Colonic mucosa (tissue), 4 donors: ENCODE measurements around the gene CDC42BPG. TPM values are rescaled to one million over a fixed set of nuclear protein-coding genes. Genes with fewer than 3 reads are reported as not detected.
A peak's percentile ranks its signal among the peaks of the same experiment; 100 is the strongest.

ENCODE experiments used
- DNase-seq: peaks from one replicate; pipeline ENCODE4 v3.0.0-alpha.2; 2020
- H3K27ac ChIP-seq: fragments of 200-600 bp; one replicate; pipeline ENCODE4 v1.8.0; 2021
- H3K27me3 ChIP-seq: fragments of 200-600 bp; one replicate; pipeline ENCODE4 v1.8.0; 2021
- H3K36me3 ChIP-seq: fragments of 200-600 bp; one replicate; pipeline ENCODE4 v1.8.0; 2021
- H3K4me1 ChIP-seq: fragments of 200-600 bp; one replicate; pipeline ENCODE4 v1.8.0; 2021; ENCODE audit warnings: mild to moderate bottlenecking
- H3K4me3 ChIP-seq: fragments of 200-600 bp; one replicate; pipeline ENCODE4 v1.8.0; 2021
- H3K9ac ChIP-seq, 2 donors: one replicate each; pipeline ENCODE4 v1.7.0; 2013; ENCODE audit warnings: control low read depth in 2 of 2, low read depth in 2 of 2, low read length in 2 of 2
- H3K9me3 ChIP-seq: fragments of 200-600 bp; one replicate; pipeline ENCODE4 v1.8.0; 2021
- intact Hi-C: fragments of 100-400 bp; cut with DNase I; formaldehyde crosslinking; loops from one replicate; pipeline ENCODE4 v1.14.1; 2022
- total RNA-seq, 2 donors: library from RNA; stranded (reverse); fragmentation: NEBNext Ultra II Directional in 1 of 2; extraction: Animal tissue kit (Norgen Biotek cat#: 25700) in 1 of 2; gene quantifications; one replicate each; pipeline ENCODE4 v1.2.1, GENCODE V29; 2021
- TF ChIP-seq, protein P1 (sequence below): fragments of 200-600 bp; IDR thresholded peaks from one replicate; pipeline ENCODE4 v1.8.0; 2022; ENCODE audit warnings: antibody characterized with exemption, mild to moderate bottlenecking
- donor health status: healthy.
- donor health status: DM: no; HTN: no; CAD: no.
- donor health status: DM: no; HTN: no; CAD: no.

CDC42BPG gene
- total RNA-seq, 2 donors from 2014 or later = 29.3 to 41.6 TPM

DNA sequence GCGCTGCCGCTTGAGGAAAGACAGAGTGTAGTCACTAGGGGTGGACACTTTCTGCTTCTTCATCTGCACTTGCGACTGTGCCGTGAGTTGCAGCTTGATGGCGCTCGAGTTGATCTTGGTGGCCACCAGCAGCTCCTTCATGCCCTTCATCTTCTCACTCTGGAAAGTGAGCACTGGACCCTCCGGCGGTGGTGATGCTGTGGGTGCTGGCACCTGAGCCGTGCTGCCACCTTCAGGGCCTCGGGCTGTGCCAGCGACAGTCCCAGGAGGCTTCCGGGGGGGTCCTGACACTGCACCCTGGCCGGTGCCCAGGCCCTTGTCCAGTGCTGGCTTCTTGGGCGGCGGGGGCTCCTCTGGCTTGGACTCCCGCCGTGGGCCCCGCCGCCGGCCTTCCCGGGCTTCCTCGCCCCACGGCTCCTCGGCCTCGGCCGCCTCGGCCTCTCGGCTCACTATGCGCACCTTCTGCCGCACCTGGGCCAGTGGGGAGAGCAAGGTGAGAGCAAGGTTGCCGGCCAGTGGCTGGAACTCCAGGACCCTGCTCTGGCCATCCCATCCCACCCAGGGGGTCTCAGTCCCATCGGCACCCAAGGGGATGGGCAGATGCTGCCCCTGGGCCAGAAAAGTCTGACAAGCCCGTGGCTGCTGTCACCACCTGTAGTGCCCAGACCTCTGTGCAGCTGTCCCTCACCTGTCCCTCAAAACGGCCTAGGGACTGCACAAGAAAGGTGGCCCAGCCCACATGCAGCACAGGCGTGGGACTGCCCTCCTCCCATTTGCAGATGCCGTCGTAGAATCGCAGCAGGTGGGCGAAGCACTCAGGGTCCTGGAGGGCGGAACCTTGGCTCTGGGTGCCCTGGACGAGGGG, 39.9 kb downstream of the CDC42BPG start:
- no peak overlapping the region for H3K4me3 ChIP-seq

DNA sequence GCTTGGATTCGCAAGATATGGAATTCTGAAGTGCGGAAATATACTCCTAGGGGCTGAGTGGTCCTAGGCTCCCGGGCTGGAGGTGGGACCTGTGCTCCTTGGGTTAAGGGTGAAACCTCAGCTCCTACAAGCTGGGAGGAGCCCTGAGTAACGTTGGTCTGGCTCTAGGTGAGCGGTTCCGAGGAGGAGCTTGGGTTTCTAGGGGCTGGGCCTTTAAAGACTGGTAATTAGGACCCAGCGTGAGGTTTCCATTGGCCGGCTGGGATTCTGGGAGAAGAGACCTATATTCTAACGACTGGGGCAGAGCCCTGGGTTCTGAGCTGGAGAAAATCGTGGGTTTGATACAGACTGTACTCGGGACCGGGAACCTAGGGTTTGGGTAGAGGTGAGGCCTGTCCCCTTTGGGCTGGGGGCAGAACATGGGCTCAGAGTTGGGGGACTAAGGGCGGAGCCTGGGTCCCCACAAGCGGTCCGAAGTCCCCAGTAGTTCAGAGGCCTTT, 40.6 kb downstream of the CDC42BPG start:
- DNase-seq = peak; percentile 41
- Histone ChIP-seq H3K4me3 (peak overlapping the region; percentile 54), H3K27me3 (no peaks in the 10 kb centered on the region), H3K36me3 (no peaks in the 10 kb centered on the region), H3K9ac (peak overlapping the region; percentile 42 to 52), H3K27ac (peak overlapping the region; percentile 82), H3K9me3 (no peaks in the 10 kb centered on the region), H3K4me1 (peaks cover 15% of the 10 kb centered on the region)
- intact Hi-C loops = no loop called here
- TF ChIP-seq, protein P1, sequence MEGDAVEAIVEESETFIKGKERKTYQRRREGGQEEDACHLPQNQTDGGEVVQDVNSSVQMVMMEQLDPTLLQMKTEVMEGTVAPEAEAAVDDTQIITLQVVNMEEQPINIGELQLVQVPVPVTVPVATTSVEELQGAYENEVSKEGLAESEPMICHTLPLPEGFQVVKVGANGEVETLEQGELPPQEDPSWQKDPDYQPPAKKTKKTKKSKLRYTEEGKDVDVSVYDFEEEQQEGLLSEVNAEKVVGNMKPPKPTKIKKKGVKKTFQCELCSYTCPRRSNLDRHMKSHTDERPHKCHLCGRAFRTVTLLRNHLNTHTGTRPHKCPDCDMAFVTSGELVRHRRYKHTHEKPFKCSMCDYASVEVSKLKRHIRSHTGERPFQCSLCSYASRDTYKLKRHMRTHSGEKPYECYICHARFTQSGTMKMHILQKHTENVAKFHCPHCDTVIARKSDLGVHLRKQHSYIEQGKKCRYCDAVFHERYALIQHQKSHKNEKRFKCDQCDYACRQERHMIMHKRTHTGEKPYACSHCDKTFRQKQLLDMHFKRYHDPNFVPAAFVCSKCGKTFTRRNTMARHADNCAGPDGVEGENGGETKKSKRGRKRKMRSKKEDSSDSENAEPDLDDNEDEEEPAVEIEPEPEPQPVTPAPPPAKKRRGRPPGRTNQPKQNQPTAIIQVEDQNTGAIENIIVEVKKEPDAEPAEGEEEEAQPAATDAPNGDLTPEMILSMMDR = no peak

More for the DNA sequence above, 39.9 kb downstream of the CDC42BPG start:
- Histone ChIP-seq H3K9ac (peak overlapping the region in 1 of 2 donors; percentile 42), H3K27ac (no peak overlapping the region), H3K4me1 (peaks cover 18% of the 10 kb centered on the region), H3K9me3 (no peaks in the 10 kb centered on the region), H3K36me3 (no peaks in the 10 kb centered on the region), H3K27me3 (no peaks in the 10 kb centered on the region)
- intact Hi-C loops = no loop called here
- DNase-seq = no peak
- TF ChIP-seq, protein P1 = no peak

DNA sequence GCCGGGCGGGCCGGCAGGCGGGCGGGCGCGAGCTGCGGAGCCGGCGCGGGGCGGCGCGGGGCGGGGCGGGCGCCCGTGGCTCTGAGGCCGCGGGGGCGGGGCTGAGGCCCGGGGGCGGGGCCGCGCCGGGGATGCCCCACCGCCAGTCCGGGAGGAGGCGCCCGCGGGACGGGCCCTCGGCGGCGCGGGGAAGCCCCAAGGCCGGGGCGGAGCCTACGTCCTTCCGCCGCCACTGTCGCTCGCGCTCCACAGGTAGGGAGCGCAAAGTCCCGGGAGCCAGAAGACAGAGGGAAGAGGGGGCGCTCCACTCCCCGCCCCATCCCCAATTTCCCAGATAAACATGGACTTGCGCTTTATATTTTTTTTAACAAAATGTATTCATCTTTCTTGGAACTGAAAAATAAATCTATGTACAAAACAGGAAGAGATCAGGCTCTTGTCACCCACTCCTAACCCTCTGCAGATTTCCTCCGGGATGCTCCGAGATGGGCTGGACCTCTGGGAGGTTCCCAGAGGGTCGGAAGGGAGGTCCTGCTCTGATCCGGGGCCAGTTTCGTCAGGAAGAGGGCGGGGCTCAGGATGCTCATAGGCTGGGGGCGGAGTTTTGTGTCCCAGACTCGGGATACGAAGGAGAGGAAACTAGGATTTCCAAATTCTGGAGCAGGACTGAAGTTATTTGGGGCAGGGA, 41.2 kb downstream of the CDC42BPG start, which contains the start of gene MAP4K2:
MAP4K2 (minus strand) TSS at position 57 of the 688 bp plus-strand sequence. CDS start 65 bp downstream, outside the sequence.
- intact Hi-C loops = no loop called here
- H3K36me3 ChIP-seq = no peaks in the 10 kb centered on the region
- TF ChIP-seq, protein P1 = no peak

DNA sequence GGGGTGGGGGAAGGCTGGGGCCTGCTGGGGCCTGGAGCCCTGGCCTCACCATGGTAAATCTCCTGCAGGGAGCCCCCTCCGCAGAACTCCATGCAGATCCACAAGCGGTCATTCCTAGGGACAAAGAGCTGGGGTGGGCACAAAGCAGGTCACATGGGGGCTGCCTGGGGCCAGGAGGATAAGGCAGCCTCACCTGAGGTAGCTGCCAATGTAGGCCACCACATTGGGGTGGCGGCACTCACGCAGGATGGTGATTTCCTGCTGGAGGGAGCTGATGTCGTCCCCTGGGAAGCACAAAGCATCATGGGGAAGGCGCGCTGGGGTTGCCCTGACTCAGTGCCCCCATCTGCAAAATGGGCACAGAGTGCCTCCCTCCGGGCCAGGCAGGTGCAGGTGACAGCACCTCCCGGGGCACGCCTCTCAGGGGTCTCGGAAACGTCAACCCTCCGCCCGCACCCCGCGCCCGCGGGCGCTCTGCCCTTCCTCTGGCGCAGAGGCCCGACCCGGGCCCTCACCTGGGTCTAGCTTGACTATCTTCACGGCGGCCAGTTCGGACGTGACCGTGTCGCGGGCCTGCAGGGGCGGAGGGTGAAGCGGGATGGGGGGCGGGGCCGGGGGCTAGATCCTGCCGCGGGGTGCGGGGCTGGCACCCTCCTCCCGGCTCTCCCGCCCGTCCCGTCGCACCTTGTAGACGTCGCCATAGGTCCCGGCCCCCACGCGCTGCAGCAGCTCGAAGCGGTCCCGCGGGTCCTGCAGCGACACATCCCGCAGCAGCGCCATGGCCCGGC, 41.9 kb downstream of the CDC42BPG start:
- Histone ChIP-seq H3K27ac (peak overlapping the region; percentile 16), H3K4me1 (peaks cover 15% of the 10 kb centered on the region), H3K4me3 (peak overlapping the region; percentile 46), H3K9ac (peak overlapping the region; percentile 46 to 58), H3K27me3 (no peaks in the 10 kb centered on the region), H3K9me3 (no peaks in the 10 kb centered on the region), H3K36me3 (no peaks in the 10 kb centered on the region)
- intact Hi-C loops = no loop called here
- peak; percentile 38 for DNase-seq
- TF ChIP-seq, protein P1 = no peak

More for the DNA sequence above, 41.2 kb downstream of the CDC42BPG start, which contains the start of gene MAP4K2:
- peak within 1 kb of the TSS; percentile 54 for H3K4me3 ChIP-seq
- peaks cover 15% of the 10 kb centered on the region for H3K4me1 ChIP-seq
- H3K9ac ChIP-seq = peak within 1 kb of the TSS; percentile 46 to 58
- peak; percentile 88 for DNase-seq
- no peaks in the 10 kb centered on the region for H3K27me3 ChIP-seq
- H3K27ac ChIP-seq = peak within 1 kb of the TSS; percentile 82
- H3K9me3 ChIP-seq = no peaks in the 10 kb centered on the region
